Endothelial cell of umbilical vein (primary cell): ENCODE data around the gene ZFR.

Experiments used
- CTCF ChIP-seq, 2 donors: IDR thresholded peaks; 1 replicate in 1 of 2; 2 replicates in 1 of 2; pipeline ENCODE4 v1.5.1; 2011; ENCODE audit warnings: low read length in 2 of 2, mild to moderate bottlenecking in 2 of 2, moderate library complexity in 2 of 2, control low read depth in 1 of 2, inconsistent platforms in 1 of 2, low read depth in 1 of 2; ENCODE audit not compliant: insufficient read depth in 1 of 2; ENCODE audit errors: extremely low read depth in 1 of 2
- EZH2 ChIP-seq: IDR thresholded peaks from 2 replicates; pipeline ENCODE4 v1.6.1; 2012; ENCODE audit warnings: borderline replicate concordance, low read depth, mild to moderate bottlenecking, moderate library complexity, low read length, inconsistent platforms; ENCODE audit not compliant: severe bottlenecking
- POLR2A ChIP-seq: IDR thresholded peaks from 2 replicates; pipeline ENCODE4 v1.6.1; 2012; ENCODE audit warnings: low read depth, mild to moderate bottlenecking, control low read depth, low read length

GRCh38 chr5:32319392-32319791 lies 125.1 kb downstream of the ZFR start:
- TF ChIP-seq POLR2A: no peak
- no peak for TF ChIP-seq CTCF (IDR thresholded peaks at IDR 0.05; ENCODE audit: extremely low read depth in 1 of 2, insufficient read depth in 1 of 2, low read depth in 1 of 2, low read length in 2 of 2)
- no peak for TF ChIP-seq EZH2
